HFF-Myc (cell line): ENCODE results near the gene RSRC1.

Experiments
- DNase-seq: peaks from one replicate; pipeline ENCODE4 v3.0.0-alpha.2; 2011; ENCODE audit warnings: low read depth; ENCODE audit errors: extremely low read depth
- H3K4me3 ChIP-seq: replicated peaks from 2 replicates; pipeline ENCODE4 v1.5.1; 2011; ENCODE audit warnings: low read depth, mild to moderate bottlenecking, control low read depth, low read length
- TF ChIP-seq, protein P1 (sequence below): IDR thresholded peaks from 2 replicates; pipeline ENCODE4 v1.5.1; 2012; ENCODE audit warnings: mild to moderate bottlenecking, low read depth, low read length, control low read depth; ENCODE audit errors: missing control alignments

RSRC1 gene

DNA sequence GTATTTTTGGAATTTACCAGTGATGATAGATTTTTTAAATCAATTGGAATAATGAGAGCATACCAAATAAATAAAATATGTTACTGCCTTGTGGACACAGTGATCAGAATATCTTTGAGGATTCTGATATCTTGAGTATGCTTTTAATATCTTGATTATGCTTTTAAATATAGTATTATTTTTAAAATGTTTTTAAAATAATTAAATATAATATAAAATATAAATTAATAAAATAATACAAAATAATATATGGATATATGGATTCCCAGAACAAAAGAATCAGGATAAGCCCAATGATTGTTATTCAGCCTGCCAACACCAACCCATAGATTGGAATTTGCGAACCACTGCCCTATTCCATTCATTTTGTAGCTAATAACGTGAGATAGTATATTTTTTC lies 369.2 kb downstream of the RSRC1 start:
- TF ChIP-seq, protein P1, sequence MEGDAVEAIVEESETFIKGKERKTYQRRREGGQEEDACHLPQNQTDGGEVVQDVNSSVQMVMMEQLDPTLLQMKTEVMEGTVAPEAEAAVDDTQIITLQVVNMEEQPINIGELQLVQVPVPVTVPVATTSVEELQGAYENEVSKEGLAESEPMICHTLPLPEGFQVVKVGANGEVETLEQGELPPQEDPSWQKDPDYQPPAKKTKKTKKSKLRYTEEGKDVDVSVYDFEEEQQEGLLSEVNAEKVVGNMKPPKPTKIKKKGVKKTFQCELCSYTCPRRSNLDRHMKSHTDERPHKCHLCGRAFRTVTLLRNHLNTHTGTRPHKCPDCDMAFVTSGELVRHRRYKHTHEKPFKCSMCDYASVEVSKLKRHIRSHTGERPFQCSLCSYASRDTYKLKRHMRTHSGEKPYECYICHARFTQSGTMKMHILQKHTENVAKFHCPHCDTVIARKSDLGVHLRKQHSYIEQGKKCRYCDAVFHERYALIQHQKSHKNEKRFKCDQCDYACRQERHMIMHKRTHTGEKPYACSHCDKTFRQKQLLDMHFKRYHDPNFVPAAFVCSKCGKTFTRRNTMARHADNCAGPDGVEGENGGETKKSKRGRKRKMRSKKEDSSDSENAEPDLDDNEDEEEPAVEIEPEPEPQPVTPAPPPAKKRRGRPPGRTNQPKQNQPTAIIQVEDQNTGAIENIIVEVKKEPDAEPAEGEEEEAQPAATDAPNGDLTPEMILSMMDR: no peak
- DNase-seq: no peak
- H3K4me3 ChIP-seq: no peak overlapping the region

DNA sequence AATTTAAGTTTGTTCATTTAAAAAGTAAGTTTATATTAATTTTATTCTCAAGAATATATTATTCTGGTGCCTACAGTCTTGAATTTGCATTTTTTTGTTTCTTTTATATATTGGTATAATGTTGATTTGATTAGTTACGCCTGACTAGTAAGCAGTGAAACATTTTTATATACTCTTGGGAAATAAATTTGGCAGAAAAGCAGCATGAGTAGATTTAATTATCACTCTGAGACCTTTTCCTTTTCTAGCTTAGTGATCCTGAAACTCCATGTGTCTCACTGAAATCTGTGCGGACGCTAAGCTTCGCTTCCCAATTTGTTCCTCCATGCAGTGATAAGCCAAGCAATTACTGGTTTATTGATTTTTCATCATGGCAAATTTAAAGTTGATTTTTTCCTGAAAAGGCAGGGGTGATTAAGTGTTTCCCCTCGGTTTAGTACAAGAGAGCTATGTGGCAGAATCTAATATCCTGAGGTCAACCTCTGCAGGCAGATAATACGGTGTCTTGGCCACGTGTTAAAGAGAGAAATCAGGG lies 373.9 kb downstream of the RSRC1 start:
- no peak overlapping the region for H3K4me3 ChIP-seq
- DNase-seq: no peak
- TF ChIP-seq, protein P1: no peak

DNA sequence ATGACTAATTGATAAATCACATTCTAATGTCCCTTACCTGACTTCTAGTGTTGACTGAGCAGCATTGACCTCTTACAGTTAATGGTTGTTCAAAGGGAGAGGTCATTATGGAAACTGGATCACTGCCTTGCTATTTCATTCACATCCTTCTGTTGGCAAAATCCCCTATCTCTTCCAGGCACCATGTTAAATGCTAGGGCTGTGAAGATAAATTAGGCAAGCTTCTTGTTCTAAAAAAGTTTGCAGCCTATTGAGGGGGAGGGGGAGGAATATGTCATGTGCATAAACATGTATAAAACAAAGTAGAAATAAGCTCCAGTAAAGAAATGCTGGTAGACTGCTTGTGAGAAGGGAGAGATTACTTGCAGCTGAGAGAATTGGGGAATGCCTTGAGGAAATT lies 376.3 kb downstream of the RSRC1 start:
- DNase-seq: no peak
- H3K4me3 ChIP-seq: no peak overlapping the region
- TF ChIP-seq, protein P1: no peak

- TF ChIP-seq, protein P1: no peak
- DNase-seq: no peak
These were observed 378.8 kb downstream of the RSRC1 start for GRCh38 chr3:158488670-158489069.

DNA sequence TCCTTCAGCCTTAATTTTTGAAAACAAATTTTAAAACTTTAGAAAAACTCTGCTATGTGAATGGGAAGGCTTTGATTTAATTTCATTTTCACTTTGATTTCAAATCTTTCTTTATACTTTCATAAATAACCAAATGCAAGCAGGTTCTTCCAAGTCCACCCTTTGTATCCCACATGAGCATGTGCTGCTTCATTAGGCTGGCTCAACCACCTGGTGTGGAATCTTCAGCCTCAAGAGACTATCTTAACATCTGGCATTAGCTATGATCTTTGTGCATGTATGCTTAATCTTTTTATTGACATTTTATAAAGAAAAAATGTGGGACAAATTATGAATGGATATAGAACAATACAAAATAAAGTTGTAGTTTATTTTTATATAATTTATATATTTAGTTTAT lies 379.3 kb downstream of the RSRC1 start:
- no peak overlapping the region for H3K4me3 ChIP-seq
- TF ChIP-seq, protein P1: no peak
- no peak for DNase-seq

More at GRCh38 chr3:158488670-158489069, 378.8 kb downstream of the RSRC1 start:
- H3K4me3 ChIP-seq: no peak overlapping the region

DNA sequence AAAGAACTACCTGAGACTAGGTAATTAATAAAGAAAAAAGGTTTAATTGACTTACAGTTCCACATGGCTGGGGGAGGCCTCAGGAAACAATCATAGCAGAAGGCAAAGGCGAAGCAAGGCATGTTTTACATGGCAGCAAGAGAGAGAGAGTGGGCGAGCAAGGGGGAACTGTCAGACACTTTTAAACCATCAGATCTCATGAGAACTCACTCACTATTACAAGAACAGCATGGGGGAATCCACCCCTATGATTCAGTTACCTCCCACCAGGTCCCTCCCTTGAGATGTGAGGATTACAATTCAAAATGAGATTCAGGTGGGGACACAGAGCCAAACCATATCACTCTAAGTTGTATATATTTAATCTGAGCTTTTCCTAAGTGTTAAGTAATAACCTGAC lies 382.1 kb downstream of the RSRC1 start:
- TF ChIP-seq, protein P1: no peak
- H3K4me3 ChIP-seq: no peak overlapping the region
- no peak for DNase-seq

GRCh38 chr3:158492685-158493084 lies 382.8 kb downstream of the RSRC1 start:
- TF ChIP-seq, protein P1: no peak
- DNase-seq: no peak
- no peak overlapping the region for H3K4me3 ChIP-seq
